ENCODE data around the gene TBCA.

DNA sequence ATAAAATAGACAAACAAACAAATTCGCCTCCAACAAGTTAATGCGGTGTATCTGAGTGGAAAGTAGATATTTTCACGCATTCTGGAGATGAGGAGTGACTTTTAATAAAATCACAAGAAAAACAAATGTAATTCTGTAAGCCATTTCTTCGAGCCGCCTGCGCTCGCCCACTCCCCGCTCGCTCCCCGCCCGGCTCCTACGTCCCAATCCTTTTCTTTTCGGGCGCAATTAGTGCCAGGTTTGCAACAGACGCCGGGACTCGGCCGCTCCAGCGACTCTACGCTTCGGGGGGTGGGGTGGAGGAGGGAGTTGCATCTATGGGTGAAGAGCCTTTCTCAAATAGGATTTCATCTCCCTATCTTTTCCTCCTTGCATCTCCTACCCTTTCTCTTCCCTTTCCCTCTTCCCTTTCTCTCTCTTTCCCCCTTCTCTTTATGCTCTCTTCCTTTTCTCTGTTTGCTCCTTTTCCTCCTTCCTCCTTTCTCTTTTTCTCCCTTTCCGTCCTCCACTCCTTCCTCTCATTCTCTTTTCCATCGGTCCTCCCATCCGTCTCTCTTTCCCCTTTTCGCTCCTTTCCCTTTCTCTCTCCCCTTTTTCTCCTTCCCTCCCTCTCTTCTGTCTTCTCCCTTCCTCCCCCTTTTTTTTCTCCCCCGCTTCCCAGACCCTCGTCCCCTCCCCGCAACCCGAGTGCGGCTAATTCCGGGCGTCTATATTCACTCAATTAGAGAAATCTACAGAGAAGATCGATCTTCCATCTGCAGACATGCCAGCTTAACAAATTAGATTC is 131.6 kb downstream of the TBCA start:
- TF ChIP-seq EZH2 (IDR thresholded peaks at IDR 0.05; ENCODE audit: insufficient read depth, poor library complexity, severe bottlenecking) (peak; percentile 99), EZH2phosphoT487 (IDR thresholded peaks at IDR 0.05; ENCODE audit: insufficient read depth, low read depth) (peak; percentile 63)

Measured in GM23248 (cell line).